Neural cell (in vitro differentiated cells): Measurements from ENCODE around the gene BRMS1. TPM values are rescaled to one million over a fixed set of nuclear protein-coding genes. Genes with fewer than 3 reads are reported as not detected.

Experiments used
- H2AFZ ChIP-seq: fragments of 200-600, 300-800 bp; sonication (generic), shearing (Covaris generic); 2 replicates; pipeline ENCODE4 v1.6.0; 2014; ENCODE audit warnings: low read depth, mild to moderate bottlenecking, antibody characterized with exemption, low read length, moderate library complexity
- H3F3A ChIP-seq: fragments of 200-600 bp; shearing (Covaris generic); 2 replicates; pipeline ENCODE4 v1.6.1; 2016; ENCODE audit warnings: mild to moderate bottlenecking, moderate library complexity, mixed read lengths, antibody characterized with exemption, low read length; ENCODE audit not compliant: insufficient read depth, poor library complexity, severe bottlenecking
- H3K27ac ChIP-seq: fragments of 200-600, 300-800 bp; sonication (generic), shearing (Covaris generic); 2 replicates; pipeline ENCODE4 v1.5.1; 2014; ENCODE audit warnings: mild to moderate bottlenecking, low read length, moderate library complexity
- H3K27me3 ChIP-seq: fragments of 300-800, 200-600 bp; sonication (generic), shearing (Covaris generic); 2 replicates; pipeline ENCODE4 v1.6.0; 2014; ENCODE audit warnings: mild to moderate bottlenecking, low read depth, low read length, moderate library complexity; ENCODE audit not compliant: insufficient read depth
- H3K36me3 ChIP-seq: fragments of 300-800, 200-600 bp; sonication (generic), shearing (Covaris generic); 2 replicates; pipeline ENCODE4 v1.5.1; 2014; ENCODE audit warnings: mild to moderate bottlenecking, antibody characterized with exemption, low read length, moderate library complexity; ENCODE audit not compliant: insufficient read depth
- H3K4me2 ChIP-seq: fragments of 300-800, 200-600 bp; sonication (generic), shearing (Covaris generic); 2 replicates; pipeline ENCODE4 v1.6.0; 2014; ENCODE audit warnings: mild to moderate bottlenecking, low read length
- H3K4me3 ChIP-seq: fragments of 300-800, 200-600 bp; sonication (generic), shearing (Covaris generic); 2 replicates; pipeline ENCODE4 v1.5.1; 2014; ENCODE audit warnings: mild to moderate bottlenecking, low read length, moderate library complexity
- H3K79me2 ChIP-seq: fragments of 200-600 bp; shearing (Covaris generic); replicated peaks from 2 replicates; pipeline ENCODE4 v1.6.0; 2014; ENCODE audit warnings: mild to moderate bottlenecking, low read length, moderate library complexity; ENCODE audit not compliant: insufficient read depth
- H3K9ac ChIP-seq: fragments of 300-800, 200-600 bp; sonication (generic), shearing (Covaris generic); 2 replicates; pipeline ENCODE4 v1.6.1; 2016; ENCODE audit warnings: mild to moderate bottlenecking, low read length, mixed read lengths
- H3K9me2 ChIP-seq: fragments of 200-600 bp; shearing (Covaris generic); 2 replicates; pipeline ENCODE4 v1.6.1; 2016; ENCODE audit warnings: mild to moderate bottlenecking, low read length, mixed read lengths; ENCODE audit not compliant: insufficient read depth
- H3K9me3 ChIP-seq: fragments of 200-600, 300-800 bp; sonication (generic), shearing (Covaris generic); 2 replicates; pipeline ENCODE4 v1.6.1; 2016; ENCODE audit warnings: mild to moderate bottlenecking, mixed run types, low read length, moderate library complexity, mixed read lengths
- H4K20me1 ChIP-seq: fragments of 200-600 bp; shearing (Covaris generic); 2 replicates; pipeline ENCODE4 v1.6.1; 2016; ENCODE audit warnings: mild to moderate bottlenecking, mixed run types; ENCODE audit not compliant: insufficient read depth
- EP300 ChIP-seq: fragments of 450-650 bp; conservative IDR thresholded peaks from 2 replicates; pipeline ENCODE4 v1.6.1; 2014; ENCODE audit warnings: antibody characterized with exemption, mild to moderate bottlenecking, moderate library complexity; ENCODE audit not compliant: poor library complexity, severe bottlenecking
- EZH2 ChIP-seq: fragments of 200-600, 300-800 bp; shearing (Covaris generic), sonication (generic); IDR thresholded peaks from 2 replicates; pipeline ENCODE4 v1.6.1; 2014; ENCODE audit warnings: antibody characterized with exemption, low read length, borderline replicate concordance, mild to moderate bottlenecking; ENCODE audit not compliant: insufficient read depth, poor library complexity, severe bottlenecking
- MXI1 ChIP-seq: fragments of 450-650 bp; conservative IDR thresholded peaks from 2 replicates; pipeline ENCODE4 v1.6.1; 2014; ENCODE audit warnings: antibody characterized with exemption, mild to moderate bottlenecking; ENCODE audit not compliant: poor library complexity, severe bottlenecking
- POLR2AphosphoS5 ChIP-seq: IDR thresholded peaks from 2 replicates; pipeline ENCODE4 v1.6.1; 2012
- RAD21 ChIP-seq: fragments of 450-650 bp; conservative IDR thresholded peaks from 2 replicates; pipeline ENCODE4 v1.6.1; 2014; ENCODE audit warnings: antibody characterized with exemption, mild to moderate bottlenecking, moderate library complexity
- SMC3 ChIP-seq: fragments of 450-650 bp; conservative IDR thresholded peaks from 2 replicates; pipeline ENCODE4 v1.6.1; 2014; ENCODE audit warnings: antibody characterized with exemption, mild to moderate bottlenecking, moderate library complexity; ENCODE audit not compliant: poor library complexity
- TAF1 ChIP-seq: IDR thresholded peaks from 2 replicates; pipeline ENCODE4 v1.6.1; 2012; ENCODE audit warnings: low read depth
- polyA plus RNA-seq: library from polyadenylated mRNA; depleted of rRNA; stranded (reverse); fragments of >200 nt; gene quantifications from 2 replicates; pipeline ENCODE4 v1.2.3, GENCODE V29; 2014
- TF ChIP-seq, protein P1 (sequence below): fragments of 450-650 bp; IDR thresholded peaks from 2 replicates; pipeline ENCODE4 v1.5.1; 2014; ENCODE audit warnings: antibody characterized with exemption, mild to moderate bottlenecking, moderate library complexity; ENCODE audit not compliant: poor library complexity, severe bottlenecking
- TF ChIP-seq, protein P2 (sequence below): IDR thresholded peaks from 2 replicates; pipeline ENCODE4 v1.6.1; 2012; ENCODE audit warnings: borderline replicate concordance

The BRMS1 gene
- polyA plus RNA-seq, 1 donor from 2014 or later = 78.3 TPM

DNA sequence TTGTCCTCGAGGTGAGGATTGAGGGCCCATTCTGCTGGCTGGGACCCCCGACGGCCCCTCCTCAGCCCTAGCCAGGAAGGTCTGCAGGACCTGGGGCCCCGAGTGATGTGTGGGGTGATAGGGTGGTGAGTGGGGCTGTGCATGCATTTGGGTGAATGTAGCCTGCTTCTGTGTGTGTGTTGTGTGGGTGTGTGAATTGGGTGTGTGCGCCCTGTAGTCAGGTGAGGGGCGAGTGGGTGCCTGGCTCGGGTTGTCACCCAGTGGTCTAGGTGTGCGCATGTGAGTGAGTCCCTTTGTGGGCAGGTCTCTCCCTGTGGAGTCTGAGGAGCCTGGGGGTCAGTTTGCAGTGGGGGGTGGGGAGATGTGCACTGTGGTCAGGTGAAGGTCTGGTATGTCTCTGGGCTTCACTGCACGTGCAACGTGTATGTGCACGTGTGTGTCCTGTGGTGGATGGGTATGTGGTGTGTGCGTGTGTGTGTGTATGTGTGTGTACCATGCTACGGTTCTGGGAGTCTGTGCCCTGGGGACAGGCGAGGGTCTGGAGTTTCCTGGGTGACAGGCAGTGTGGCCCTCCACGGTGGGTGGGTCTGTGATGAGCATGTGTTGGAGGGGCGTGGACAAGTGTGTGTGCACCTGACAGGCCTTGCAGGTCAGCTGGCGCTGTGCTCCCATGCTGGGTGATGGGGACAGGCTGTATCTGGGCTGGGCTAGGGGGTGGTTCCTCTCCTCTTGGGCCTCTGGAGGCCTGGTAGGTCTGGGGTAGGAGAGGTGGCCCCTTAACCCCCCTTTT, 52.2 kb downstream of the BRMS1 start:
- no peaks in the 10 kb centered on the region for H3K36me3 ChIP-seq
- H3K4me3 ChIP-seq = peak overlapping the region; percentile 73
- H2AFZ ChIP-seq = no peak overlapping the region
- no peak overlapping the region for H3K4me2 ChIP-seq
- no peak overlapping the region for H3K27ac ChIP-seq
- no peak for TF ChIP-seq POLR2AphosphoS5
- TF ChIP-seq, protein P1, sequence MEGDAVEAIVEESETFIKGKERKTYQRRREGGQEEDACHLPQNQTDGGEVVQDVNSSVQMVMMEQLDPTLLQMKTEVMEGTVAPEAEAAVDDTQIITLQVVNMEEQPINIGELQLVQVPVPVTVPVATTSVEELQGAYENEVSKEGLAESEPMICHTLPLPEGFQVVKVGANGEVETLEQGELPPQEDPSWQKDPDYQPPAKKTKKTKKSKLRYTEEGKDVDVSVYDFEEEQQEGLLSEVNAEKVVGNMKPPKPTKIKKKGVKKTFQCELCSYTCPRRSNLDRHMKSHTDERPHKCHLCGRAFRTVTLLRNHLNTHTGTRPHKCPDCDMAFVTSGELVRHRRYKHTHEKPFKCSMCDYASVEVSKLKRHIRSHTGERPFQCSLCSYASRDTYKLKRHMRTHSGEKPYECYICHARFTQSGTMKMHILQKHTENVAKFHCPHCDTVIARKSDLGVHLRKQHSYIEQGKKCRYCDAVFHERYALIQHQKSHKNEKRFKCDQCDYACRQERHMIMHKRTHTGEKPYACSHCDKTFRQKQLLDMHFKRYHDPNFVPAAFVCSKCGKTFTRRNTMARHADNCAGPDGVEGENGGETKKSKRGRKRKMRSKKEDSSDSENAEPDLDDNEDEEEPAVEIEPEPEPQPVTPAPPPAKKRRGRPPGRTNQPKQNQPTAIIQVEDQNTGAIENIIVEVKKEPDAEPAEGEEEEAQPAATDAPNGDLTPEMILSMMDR = no peak
- TF ChIP-seq MXI1 = no peak
- no peak for TF ChIP-seq TAF1
- TF ChIP-seq SMC3 = no peak
- no peak for TF ChIP-seq EP300
- TF ChIP-seq, protein P2, sequence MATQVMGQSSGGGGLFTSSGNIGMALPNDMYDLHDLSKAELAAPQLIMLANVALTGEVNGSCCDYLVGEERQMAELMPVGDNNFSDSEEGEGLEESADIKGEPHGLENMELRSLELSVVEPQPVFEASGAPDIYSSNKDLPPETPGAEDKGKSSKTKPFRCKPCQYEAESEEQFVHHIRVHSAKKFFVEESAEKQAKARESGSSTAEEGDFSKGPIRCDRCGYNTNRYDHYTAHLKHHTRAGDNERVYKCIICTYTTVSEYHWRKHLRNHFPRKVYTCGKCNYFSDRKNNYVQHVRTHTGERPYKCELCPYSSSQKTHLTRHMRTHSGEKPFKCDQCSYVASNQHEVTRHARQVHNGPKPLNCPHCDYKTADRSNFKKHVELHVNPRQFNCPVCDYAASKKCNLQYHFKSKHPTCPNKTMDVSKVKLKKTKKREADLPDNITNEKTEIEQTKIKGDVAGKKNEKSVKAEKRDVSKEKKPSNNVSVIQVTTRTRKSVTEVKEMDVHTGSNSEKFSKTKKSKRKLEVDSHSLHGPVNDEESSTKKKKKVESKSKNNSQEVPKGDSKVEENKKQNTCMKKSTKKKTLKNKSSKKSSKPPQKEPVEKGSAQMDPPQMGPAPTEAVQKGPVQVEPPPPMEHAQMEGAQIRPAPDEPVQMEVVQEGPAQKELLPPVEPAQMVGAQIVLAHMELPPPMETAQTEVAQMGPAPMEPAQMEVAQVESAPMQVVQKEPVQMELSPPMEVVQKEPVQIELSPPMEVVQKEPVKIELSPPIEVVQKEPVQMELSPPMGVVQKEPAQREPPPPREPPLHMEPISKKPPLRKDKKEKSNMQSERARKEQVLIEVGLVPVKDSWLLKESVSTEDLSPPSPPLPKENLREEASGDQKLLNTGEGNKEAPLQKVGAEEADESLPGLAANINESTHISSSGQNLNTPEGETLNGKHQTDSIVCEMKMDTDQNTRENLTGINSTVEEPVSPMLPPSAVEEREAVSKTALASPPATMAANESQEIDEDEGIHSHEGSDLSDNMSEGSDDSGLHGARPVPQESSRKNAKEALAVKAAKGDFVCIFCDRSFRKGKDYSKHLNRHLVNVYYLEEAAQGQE = no peak
- no peak for TF ChIP-seq EZH2
- TF ChIP-seq RAD21 = no peak
- no peaks in the 10 kb centered on the region for H4K20me1 ChIP-seq
- peaks cover 32% of the 10 kb centered on the region for H3K27me3 ChIP-seq
- H3K9me3 ChIP-seq = no peaks in the 10 kb centered on the region
- peak overlapping the region; percentile 78 for H3K9ac ChIP-seq
- peaks cover 8% of the 10 kb centered on the region for H3K79me2 ChIP-seq
- no peaks in the 10 kb centered on the region for H3K9me2 ChIP-seq
- H3F3A ChIP-seq = no peaks in the 10 kb centered on the region

DNA sequence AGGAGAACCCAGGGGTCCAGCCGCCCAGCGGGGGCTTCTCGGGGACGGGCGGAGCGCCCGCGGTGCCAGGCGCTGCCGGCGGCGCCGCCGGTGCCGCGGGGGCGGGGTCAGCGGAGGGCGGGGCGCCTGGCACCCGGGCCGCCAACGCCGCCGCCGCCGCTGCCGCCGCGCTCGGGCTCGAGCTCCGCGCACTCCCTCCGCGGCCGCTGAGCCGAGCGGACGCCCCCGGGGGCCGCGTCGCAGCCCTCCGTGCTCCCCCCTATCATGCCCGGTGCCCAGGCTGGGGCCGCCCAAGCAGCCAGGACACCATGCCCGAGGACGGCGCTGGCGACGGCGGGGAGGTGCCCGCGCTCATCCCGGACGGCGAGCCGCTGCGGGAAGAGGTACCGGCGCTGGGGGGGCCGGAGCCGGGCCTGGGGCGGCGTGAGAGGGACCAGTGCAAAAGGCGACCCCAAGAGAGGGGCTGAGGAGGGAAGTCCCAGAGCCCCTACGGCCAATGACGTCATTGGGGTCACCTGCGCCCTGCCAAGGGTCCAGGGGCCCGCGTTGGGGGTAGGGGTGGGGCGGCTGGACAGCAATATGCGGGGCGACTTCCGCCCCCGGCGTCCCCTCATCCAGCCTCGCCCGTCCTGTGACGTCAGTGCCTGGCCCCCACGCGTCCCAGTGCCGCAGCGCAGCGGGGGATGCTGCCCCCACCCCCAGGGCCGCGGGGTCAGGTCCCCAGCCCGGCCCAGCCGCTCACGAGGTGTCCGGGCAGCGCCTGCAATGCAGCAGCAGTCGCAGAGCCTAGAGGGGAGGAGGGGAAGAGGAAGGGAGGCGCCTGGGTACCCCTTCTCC, 53.0 kb downstream of the BRMS1 start, which contains the start of gene TMEM151A:
Gene TMEM151A (plus strand): TSS at position 189 of the 837 bp plus-strand sequence. CDS start 120 bp downstream, at position 309.
- Histone ChIP-seq H3K27me3 (peaks cover 32% of the 10 kb centered on the region), H3K79me2 (peaks cover 15% of the 10 kb centered on the region), H3K4me2 (no peak within 1 kb of the TSS), H2AFZ (peak within 1 kb of the TSS; percentile 4), H3K9ac (peak within 1 kb of the TSS; percentile 78), H3K9me3 (no peaks in the 10 kb centered on the region), H3K4me3 (peak within 1 kb of the TSS; percentile 73), H3K36me3 (no peaks in the 10 kb centered on the region), H4K20me1 (no peaks in the 10 kb centered on the region), H3K9me2 (no peaks in the 10 kb centered on the region), H3F3A (no peaks in the 10 kb centered on the region), H3K27ac (no peak within 1 kb of the TSS)
- TF ChIP-seq TAF1 = no peak
- TF ChIP-seq MXI1 = peak; percentile 21
- TF ChIP-seq EZH2 = no peak
- no peak for TF ChIP-seq EP300
- TF ChIP-seq, protein P2 = peak; percentile 17
